GM12864 (cell line): ENCODE measurements around the gene NUP133.

ENCODE experiments used
- DNase-seq: peaks from one replicate; pipeline ENCODE4 v3.0.0-alpha.2; 2011; ENCODE audit warnings: low read depth
- H3K4me3 ChIP-seq: 2 replicates; pipeline ENCODE4 v1.5.1; 2011; ENCODE audit warnings: mild to moderate bottlenecking, low read depth, low read length, control low read depth
- TF ChIP-seq, protein P1 (sequence below): IDR thresholded peaks from 2 replicates; pipeline ENCODE4 v1.5.1; 2011; ENCODE audit warnings: low read depth, mild to moderate bottlenecking, moderate library complexity, low read length, control low read depth, inconsistent platforms; ENCODE audit errors: missing control alignments

NUP133 gene

DNA sequence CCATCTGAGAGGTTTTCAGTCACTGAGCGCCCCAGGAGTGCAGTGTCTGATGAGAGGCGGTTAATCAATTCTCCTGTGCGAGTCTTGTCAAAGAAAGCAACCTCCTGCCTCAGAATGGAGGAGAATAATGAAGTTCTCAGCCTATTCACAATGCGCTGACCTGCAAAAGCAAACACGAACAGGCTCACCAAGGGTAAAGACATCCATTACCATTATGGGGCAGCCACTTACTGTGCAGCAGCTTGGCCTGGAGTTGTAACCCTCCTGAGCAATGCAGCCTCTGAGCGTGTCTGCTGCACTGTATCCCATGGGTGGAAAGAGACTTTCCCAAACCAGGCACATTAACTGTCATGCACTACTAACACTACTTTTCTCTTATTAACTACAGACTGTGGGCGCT, 39.4 kb upstream of the NUP133 start:
- H3K4me3 ChIP-seq, result no peak overlapping the region
- DNase-seq, result no peak
- TF ChIP-seq, protein P1, sequence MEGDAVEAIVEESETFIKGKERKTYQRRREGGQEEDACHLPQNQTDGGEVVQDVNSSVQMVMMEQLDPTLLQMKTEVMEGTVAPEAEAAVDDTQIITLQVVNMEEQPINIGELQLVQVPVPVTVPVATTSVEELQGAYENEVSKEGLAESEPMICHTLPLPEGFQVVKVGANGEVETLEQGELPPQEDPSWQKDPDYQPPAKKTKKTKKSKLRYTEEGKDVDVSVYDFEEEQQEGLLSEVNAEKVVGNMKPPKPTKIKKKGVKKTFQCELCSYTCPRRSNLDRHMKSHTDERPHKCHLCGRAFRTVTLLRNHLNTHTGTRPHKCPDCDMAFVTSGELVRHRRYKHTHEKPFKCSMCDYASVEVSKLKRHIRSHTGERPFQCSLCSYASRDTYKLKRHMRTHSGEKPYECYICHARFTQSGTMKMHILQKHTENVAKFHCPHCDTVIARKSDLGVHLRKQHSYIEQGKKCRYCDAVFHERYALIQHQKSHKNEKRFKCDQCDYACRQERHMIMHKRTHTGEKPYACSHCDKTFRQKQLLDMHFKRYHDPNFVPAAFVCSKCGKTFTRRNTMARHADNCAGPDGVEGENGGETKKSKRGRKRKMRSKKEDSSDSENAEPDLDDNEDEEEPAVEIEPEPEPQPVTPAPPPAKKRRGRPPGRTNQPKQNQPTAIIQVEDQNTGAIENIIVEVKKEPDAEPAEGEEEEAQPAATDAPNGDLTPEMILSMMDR, result no peak

DNA sequence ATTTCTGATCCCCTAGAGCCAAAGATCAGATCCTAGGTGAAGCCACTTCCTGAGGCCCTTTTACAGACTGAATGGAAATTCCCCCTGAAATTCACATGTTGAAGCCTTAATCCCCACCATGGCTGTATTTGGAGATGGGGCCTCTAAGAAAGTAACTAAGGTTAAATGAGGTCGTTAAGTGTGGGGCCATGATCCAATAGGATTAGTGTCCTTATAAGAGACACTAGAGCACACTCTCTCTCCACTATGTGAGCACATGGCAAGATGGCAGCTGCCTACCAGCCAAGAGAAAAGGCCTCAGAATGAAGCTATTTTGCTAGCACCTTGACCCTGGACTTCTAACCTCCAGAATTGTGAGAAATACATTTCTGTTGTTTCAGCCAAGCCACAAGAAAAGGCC, 36.4 kb upstream of the NUP133 start:
- H3K4me3 ChIP-seq, result no peak overlapping the region
- no peak for DNase-seq
- TF ChIP-seq, protein P1, result no peak

DNA sequence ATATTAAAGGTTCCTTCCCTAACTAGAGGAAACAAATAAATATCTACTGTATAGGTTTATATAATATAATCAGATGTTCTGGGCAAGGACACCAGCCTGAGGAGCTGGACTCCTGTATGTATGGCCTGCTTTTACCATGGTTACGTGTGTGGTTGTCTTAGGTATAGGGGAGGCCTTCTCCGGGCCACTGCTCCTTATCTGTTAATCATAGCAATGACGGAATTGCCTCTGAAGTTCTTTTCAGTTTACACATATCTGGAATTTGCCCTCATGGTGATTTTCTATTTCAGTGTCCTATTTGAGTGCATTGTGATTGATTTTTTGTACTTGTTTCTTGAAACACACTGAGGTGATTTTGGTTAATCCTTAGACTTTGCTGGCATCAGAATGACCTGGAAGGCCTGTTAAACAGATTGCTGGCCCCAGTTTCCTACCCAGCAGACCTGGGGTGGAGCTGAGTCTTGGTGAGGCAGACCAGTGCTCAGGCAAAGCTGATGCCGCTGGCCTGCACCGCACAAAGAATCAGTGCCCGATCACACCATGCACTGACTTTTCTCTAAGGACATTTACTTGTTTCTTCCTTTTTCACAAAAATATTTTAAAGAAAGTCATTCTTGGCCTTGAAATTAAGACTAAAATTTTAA, 31.8 kb upstream of the NUP133 start:
- no peak overlapping the region for H3K4me3 ChIP-seq
- TF ChIP-seq, protein P1, result no peak
- no peak for DNase-seq

DNA sequence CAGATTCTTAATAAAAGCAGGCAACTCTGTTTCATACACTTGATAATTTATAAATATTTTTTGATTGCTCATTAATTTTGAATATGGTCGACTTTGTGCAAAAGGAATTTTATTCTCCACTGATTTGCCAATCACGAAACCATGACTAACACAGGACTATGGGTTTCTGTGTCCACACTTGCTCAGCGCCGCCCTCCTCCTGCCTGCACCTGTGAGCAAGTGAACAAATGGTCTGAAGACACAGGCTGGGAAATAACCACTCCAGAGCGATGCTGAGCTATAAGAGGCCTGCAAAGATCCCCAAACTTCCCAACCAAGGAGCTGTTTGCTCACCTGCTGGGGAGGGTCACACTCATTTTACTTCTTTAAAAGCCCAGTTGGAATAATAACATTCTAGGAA, 30.8 kb upstream of the NUP133 start:
- no peak for DNase-seq
- TF ChIP-seq, protein P1, result no peak
- no peak overlapping the region for H3K4me3 ChIP-seq

DNA sequence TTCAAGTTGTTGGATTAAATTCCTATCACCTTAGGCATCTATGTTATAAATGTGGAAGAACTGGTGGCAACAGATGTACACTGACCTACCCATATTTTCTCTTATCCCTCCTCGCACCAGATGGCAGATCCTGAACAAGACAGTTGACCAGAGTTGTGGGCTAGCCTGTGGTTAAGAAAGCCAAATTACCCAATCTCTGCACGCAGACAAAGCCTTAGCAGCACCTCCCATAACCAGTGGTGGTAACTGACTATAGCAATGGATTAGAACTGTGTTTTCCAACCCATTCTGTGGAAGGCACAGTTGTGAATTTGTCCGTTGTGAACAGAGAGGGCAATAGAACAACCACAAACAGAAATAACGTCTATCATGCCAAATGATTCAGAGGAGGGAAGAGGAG, 29.8 kb upstream of the NUP133 start:
- TF ChIP-seq, protein P1, result no peak
- H3K4me3 ChIP-seq, result no peak overlapping the region
- no peak for DNase-seq

DNA sequence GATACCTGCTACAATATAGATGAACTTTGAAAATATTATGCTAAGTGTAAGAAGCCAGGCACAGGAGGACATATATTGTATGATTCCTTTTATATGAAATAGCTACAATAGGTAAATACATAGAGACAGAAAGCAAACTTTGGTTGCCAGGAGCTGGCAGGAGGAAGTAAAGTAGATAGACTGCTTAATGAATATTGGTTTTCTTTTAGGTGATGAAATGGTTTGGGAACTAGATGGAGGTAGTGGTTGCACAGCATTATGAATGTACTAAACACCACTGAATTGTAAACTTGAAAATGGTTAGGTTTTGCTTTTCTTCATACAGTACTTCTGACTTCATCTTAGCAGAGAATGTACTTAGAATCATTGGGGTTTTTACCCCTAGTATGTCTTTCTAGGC, 28.8 kb upstream of the NUP133 start:
- TF ChIP-seq, protein P1, result no peak
- DNase-seq, result no peak
- no peak overlapping the region for H3K4me3 ChIP-seq

DNA sequence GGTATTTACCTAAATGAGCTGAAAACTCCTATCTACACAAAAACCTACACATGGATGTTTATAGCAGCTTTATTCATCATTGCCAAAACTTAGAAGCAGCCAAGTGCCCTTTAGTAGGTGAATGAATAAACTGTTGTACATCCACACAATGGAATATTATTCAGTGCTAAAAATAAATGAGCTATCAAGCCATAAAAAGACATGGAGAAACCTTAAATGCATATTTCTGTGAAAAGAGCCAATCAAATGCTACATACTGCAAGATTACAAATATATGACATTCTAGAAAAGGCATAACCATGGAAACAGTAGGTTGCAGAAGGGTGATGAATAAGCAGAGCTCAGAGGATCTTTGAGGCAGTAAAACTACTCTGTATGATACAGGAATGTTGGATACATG, 27.1 kb upstream of the NUP133 start:
- TF ChIP-seq, protein P1, result no peak
- H3K4me3 ChIP-seq, result no peak overlapping the region
- no peak for DNase-seq
